Mesothelial cell of epicardium (in vitro differentiated cells): ENCODE results near the gene SLCO3A1. TPM values are rescaled to one million over a fixed set of nuclear protein-coding genes. Genes with fewer than 3 reads are reported as not detected.

Source experiments
- DNase-seq, 2 experiments: peaks; one replicate each; pipeline ENCODE4 v3.0.0; 2021; ENCODE audit warnings: low spot score in 2 of 2; ENCODE audit not compliant: unreplicated experiment in 2 of 2
- H3K27ac Mint-ChIP-seq: 2 replicates; pipeline ENCODE4 v1.8.0; 2021; ENCODE audit warnings: mixed read lengths
- H3K27me3 Mint-ChIP-seq: 2 replicates; pipeline ENCODE4 v1.8.0; 2021; ENCODE audit warnings: low read depth, mixed read lengths
- H3K36me3 Mint-ChIP-seq: 2 replicates; pipeline ENCODE4 v1.8.0; 2021; ENCODE audit warnings: mixed read lengths
- H3K4me1 Mint-ChIP-seq: 2 replicates; pipeline ENCODE4 v1.8.0; 2021; ENCODE audit warnings: mixed read lengths
- H3K4me3 Mint-ChIP-seq: 2 replicates; pipeline ENCODE4 v1.8.0; 2021; ENCODE audit warnings: mild to moderate bottlenecking, moderate library complexity, mixed read lengths
- H3K9me3 Mint-ChIP-seq: 2 replicates; pipeline ENCODE4 v1.8.0; 2021; ENCODE audit warnings: mixed read lengths
- total RNA-seq: library from RNA; stranded (reverse); gene quantifications from 3 replicates; pipeline ENCODE4 v1.2.1, GENCODE V29; 2021
- TF ChIP-seq, protein P1 (sequence below): fragments of 200-600 bp; sonication (generic); IDR thresholded peaks from one replicate; pipeline ENCODE4 v1.5.0; 2021; ENCODE audit warnings: antibody characterized with exemption; ENCODE audit not compliant: unreplicated experiment

The SLCO3A1 gene
- total RNA-seq, 1 donor from 2014 or later: 1.9 TPM

- Mint-ChIP-seq H3K4me3 (peak overlapping the region; percentile 59), H3K27me3 (peaks cover 78% of the 10 kb centered on the region), H3K4me1 (peaks cover 3% of the 10 kb centered on the region), H3K9me3 (no peaks in the 10 kb centered on the region), H3K27ac (no peak overlapping the region), H3K36me3 (no peaks in the 10 kb centered on the region)
- TF ChIP-seq, protein P1, sequence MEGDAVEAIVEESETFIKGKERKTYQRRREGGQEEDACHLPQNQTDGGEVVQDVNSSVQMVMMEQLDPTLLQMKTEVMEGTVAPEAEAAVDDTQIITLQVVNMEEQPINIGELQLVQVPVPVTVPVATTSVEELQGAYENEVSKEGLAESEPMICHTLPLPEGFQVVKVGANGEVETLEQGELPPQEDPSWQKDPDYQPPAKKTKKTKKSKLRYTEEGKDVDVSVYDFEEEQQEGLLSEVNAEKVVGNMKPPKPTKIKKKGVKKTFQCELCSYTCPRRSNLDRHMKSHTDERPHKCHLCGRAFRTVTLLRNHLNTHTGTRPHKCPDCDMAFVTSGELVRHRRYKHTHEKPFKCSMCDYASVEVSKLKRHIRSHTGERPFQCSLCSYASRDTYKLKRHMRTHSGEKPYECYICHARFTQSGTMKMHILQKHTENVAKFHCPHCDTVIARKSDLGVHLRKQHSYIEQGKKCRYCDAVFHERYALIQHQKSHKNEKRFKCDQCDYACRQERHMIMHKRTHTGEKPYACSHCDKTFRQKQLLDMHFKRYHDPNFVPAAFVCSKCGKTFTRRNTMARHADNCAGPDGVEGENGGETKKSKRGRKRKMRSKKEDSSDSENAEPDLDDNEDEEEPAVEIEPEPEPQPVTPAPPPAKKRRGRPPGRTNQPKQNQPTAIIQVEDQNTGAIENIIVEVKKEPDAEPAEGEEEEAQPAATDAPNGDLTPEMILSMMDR: no peak
- no peak for DNase-seq
These were observed 1.1 kb downstream of the SLCO3A1 start for GRCh38 chr15:91854639-91854990.

- Mint-ChIP-seq H3K27me3 (peaks cover 80% of the 10 kb centered on the region), H3K27ac (no peak overlapping the region), H3K4me3 (no peak overlapping the region), H3K9me3 (no peaks in the 10 kb centered on the region), H3K36me3 (no peaks in the 10 kb centered on the region), H3K4me1 (peaks cover 3% of the 10 kb centered on the region)
- no peak for DNase-seq
- TF ChIP-seq, protein P1: no peak
These were observed 1.7 kb downstream of the SLCO3A1 start for GRCh38 chr15:91855241-91855640.

- peaks cover 3% of the 10 kb centered on the region for H3K4me1 Mint-ChIP-seq
- H3K4me3 Mint-ChIP-seq: no peak overlapping the region
- no peak overlapping the region for H3K27ac Mint-ChIP-seq
- H3K9me3 Mint-ChIP-seq: no peaks in the 10 kb centered on the region
- H3K36me3 Mint-ChIP-seq: no peaks in the 10 kb centered on the region
- peaks cover 86% of the 10 kb centered on the region for H3K27me3 Mint-ChIP-seq
- no peak for DNase-seq
- TF ChIP-seq, protein P1: no peak
These were observed 2.4 kb downstream of the SLCO3A1 start for GRCh38 chr15:91855684-91856489.

DNA sequence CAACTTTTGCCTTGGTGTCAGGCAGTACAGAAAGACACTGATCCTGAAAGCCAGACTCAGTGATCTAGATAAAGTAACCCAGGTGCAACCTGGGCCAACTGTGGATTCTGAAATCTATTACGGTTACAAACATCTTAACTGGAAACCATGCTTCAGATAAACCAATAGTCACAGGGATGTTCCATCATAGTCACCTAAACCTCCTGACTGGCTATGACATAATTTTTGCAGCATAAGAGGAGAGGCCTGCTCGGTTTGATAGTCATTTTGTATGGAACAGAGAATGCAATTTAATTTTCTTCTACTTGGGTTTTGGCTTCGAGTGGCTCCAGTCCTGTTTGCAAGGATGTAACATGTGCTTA is 3.7 kb downstream of the SLCO3A1 start:
- DNase-seq: no peak
- Mint-ChIP-seq H3K36me3 (no peaks in the 10 kb centered on the region), H3K4me3 (no peak overlapping the region), H3K27ac (no peak overlapping the region), H3K27me3 (peaks cover 82% of the 10 kb centered on the region), H3K4me1 (peaks cover 3% of the 10 kb centered on the region), H3K9me3 (no peaks in the 10 kb centered on the region)
- TF ChIP-seq, protein P1: no peak

DNA sequence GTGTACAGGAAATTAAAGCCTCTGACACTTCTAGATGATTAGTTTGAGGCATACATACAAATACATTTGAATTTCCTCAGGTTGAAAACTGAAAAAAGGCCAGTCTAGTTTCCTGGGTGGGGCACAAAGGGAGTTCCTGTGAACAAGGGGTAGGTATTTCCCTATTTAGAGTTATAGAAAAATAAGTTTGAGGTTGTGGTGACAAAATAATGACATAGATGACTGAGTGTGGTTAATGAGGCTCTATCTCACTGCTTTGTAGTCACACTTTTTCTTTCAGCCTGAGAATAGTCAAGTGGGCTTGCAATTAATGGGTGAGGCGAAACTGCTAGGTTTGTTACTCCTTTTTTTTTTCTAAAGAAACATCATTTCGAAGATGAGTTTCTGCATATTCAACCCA is 4.3 kb downstream of the SLCO3A1 start:
- TF ChIP-seq, protein P1: no peak
- H3K9me3 Mint-ChIP-seq: no peaks in the 10 kb centered on the region
- H3K4me3 Mint-ChIP-seq: no peak overlapping the region
- no peak for DNase-seq
- no peak overlapping the region for H3K27ac Mint-ChIP-seq
- H3K4me1 Mint-ChIP-seq: no peaks in the 10 kb centered on the region
- peaks cover 82% of the 10 kb centered on the region for H3K27me3 Mint-ChIP-seq
- H3K36me3 Mint-ChIP-seq: no peaks in the 10 kb centered on the region

GRCh38 chr15:91860498-91860897 is 7.0 kb downstream of the SLCO3A1 start:
- Mint-ChIP-seq H3K9me3 (no peaks in the 10 kb centered on the region), H3K27me3 (peaks cover 82% of the 10 kb centered on the region), H3K4me1 (no peaks in the 10 kb centered on the region)

More at GRCh38 chr15:91860498-91860897, 7.0 kb downstream of the SLCO3A1 start:
- Mint-ChIP-seq H3K27ac (no peak overlapping the region), H3K4me3 (no peak overlapping the region), H3K36me3 (no peaks in the 10 kb centered on the region)
- no peak for DNase-seq
- TF ChIP-seq, protein P1: no peak
